ENCODE measurements around the gene PLK5. TPM values are rescaled to one million over a fixed set of nuclear protein-coding genes. Genes with fewer than 3 reads are reported as not detected.

Gene PLK5
- total RNA-seq, 1 donor from 2014 or later: 0.38 TPM

DNA sequence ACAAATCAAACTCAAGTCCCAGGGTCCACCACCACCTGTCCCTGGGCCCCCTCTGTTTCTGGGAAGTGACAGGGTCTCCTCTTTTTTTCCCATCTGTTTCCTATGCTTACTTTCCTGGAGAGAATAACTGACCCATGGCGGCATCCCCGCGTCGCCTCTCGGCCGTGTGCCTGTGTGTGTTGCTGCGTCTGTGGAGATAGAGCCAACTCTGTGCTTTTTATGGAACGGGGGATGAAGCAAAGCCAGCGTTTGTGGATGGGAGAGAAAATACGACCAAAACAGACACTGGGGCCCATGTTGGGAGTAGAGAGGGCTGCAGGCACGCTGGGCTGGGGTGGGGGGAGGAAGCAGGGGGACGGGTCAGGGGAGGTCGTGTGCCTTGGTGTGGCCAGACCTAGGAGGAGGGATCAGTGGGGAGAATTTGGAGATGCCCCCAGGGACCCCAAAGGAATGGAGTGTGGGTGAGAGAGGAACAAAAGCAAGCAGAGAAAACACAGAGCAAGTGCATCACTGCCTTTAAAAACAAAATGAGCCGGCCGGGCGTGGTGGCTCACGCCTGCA is 16.6 kb downstream of the PLK5 start:
- no peak for DNase-seq (ENCODE audit: low spot score in 2 of 2, unreplicated experiment in 2 of 2)
- peaks cover 6% of the 10 kb centered on the region for H3K4me1 Mint-ChIP-seq
- H3K27me3 Mint-ChIP-seq (ENCODE audit: low read depth): peaks cover 28% of the 10 kb centered on the region
- no peaks in the 10 kb centered on the region for H3K36me3 Mint-ChIP-seq
- no peaks in the 10 kb centered on the region for H3K9me3 Mint-ChIP-seq
- H3K4me3 Mint-ChIP-seq: no peak overlapping the region
- TF ChIP-seq, protein P1, sequence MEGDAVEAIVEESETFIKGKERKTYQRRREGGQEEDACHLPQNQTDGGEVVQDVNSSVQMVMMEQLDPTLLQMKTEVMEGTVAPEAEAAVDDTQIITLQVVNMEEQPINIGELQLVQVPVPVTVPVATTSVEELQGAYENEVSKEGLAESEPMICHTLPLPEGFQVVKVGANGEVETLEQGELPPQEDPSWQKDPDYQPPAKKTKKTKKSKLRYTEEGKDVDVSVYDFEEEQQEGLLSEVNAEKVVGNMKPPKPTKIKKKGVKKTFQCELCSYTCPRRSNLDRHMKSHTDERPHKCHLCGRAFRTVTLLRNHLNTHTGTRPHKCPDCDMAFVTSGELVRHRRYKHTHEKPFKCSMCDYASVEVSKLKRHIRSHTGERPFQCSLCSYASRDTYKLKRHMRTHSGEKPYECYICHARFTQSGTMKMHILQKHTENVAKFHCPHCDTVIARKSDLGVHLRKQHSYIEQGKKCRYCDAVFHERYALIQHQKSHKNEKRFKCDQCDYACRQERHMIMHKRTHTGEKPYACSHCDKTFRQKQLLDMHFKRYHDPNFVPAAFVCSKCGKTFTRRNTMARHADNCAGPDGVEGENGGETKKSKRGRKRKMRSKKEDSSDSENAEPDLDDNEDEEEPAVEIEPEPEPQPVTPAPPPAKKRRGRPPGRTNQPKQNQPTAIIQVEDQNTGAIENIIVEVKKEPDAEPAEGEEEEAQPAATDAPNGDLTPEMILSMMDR (IDR thresholded peaks at IDR 0.05; ENCODE audit: unreplicated experiment): no peak
- peak overlapping the region; percentile 48 for H3K27ac Mint-ChIP-seq

DNA sequence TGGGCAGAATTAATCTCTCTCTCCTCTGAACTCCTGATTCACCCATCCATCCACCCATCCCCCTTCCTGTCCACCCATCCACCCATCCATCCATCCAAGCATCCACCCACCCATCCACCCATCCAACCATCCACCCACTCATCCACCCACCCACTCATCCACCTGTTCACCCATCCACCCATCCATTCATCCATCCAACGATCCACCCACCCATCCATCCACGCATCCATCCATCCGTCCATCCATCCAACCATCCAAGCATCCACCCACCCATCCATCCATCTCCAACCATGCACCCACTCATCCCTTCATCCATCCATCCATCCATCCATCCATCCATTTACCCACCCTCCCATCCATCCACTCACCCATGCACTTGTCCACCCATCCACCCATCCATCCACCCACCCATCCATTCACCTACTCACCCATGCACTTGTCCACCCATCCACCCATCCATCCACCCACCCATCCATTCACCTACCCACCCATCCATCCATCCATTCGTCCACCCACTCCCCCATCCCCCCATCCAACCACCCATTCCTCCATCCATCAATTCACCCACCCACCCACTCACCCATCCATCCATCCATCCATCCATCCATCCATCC is 25.6 kb downstream of the PLK5 start:
- H3K27ac Mint-ChIP-seq: no peak overlapping the region
- H3K9me3 Mint-ChIP-seq: no peaks in the 10 kb centered on the region
- no peak for DNase-seq (ENCODE audit: low spot score in 2 of 2, unreplicated experiment in 2 of 2)
- H3K4me1 Mint-ChIP-seq: peaks cover 3% of the 10 kb centered on the region
- peaks cover 17% of the 10 kb centered on the region for H3K27me3 Mint-ChIP-seq (ENCODE audit: low read depth)
- no peaks in the 10 kb centered on the region for H3K36me3 Mint-ChIP-seq
- H3K4me3 Mint-ChIP-seq: no peak overlapping the region
- TF ChIP-seq, protein P1 (IDR thresholded peaks at IDR 0.05; ENCODE audit: unreplicated experiment): no peak

GRCh38 chr19:1551068-1552040 is 27.5 kb downstream of the PLK5 start:
- TF ChIP-seq, protein P1 (IDR thresholded peaks at IDR 0.05; ENCODE audit: unreplicated experiment): no peak
- H3K36me3 Mint-ChIP-seq: no peaks in the 10 kb centered on the region
- no peaks in the 10 kb centered on the region for H3K9me3 Mint-ChIP-seq
- H3K4me1 Mint-ChIP-seq: no peaks in the 10 kb centered on the region
- DNase-seq (ENCODE audit: low spot score in 2 of 2, unreplicated experiment in 2 of 2): no peak
- no peak overlapping the region for H3K27ac Mint-ChIP-seq
- no peak overlapping the region for H3K4me3 Mint-ChIP-seq
- H3K27me3 Mint-ChIP-seq (ENCODE audit: low read depth): peaks cover 2% of the 10 kb centered on the region

- no peak overlapping the region for H3K4me3 Mint-ChIP-seq
- no peaks in the 10 kb centered on the region for H3K9me3 Mint-ChIP-seq
- no peak overlapping the region for H3K27ac Mint-ChIP-seq
- no peaks in the 10 kb centered on the region for H3K4me1 Mint-ChIP-seq
- no peak for DNase-seq (ENCODE audit: low spot score in 2 of 2, unreplicated experiment in 2 of 2)
- H3K36me3 Mint-ChIP-seq: peaks cover 5% of the 10 kb centered on the region
- TF ChIP-seq, protein P1 (IDR thresholded peaks at IDR 0.05; ENCODE audit: unreplicated experiment): no peak
- H3K27me3 Mint-ChIP-seq (ENCODE audit: low read depth): no peaks in the 10 kb centered on the region
These were observed 29.5 kb downstream of the PLK5 start for GRCh38 chr19:1553415-1553814.

GRCh38 chr19:1554968-1555367 is 31.1 kb downstream of the PLK5 start:
- no peaks in the 10 kb centered on the region for H3K27me3 Mint-ChIP-seq (ENCODE audit: low read depth)
- H3K4me1 Mint-ChIP-seq: no peaks in the 10 kb centered on the region
- TF ChIP-seq, protein P1 (IDR thresholded peaks at IDR 0.05; ENCODE audit: unreplicated experiment): no peak
- DNase-seq (ENCODE audit: low spot score in 2 of 2, unreplicated experiment in 2 of 2): no peak
- no peaks in the 10 kb centered on the region for H3K9me3 Mint-ChIP-seq
- no peak overlapping the region for H3K4me3 Mint-ChIP-seq
- H3K36me3 Mint-ChIP-seq: peaks cover 5% of the 10 kb centered on the region
- H3K27ac Mint-ChIP-seq: no peak overlapping the region
